Ovary (tissue), 3 donors: ENCODE results near the gene IDI2.

Experiments used
- POLR2A ChIP-seq: fragments of 450-650 bp; IDR thresholded peaks from one replicate; pipeline ENCODE4 v1.6.1; 2017; ENCODE audit warnings: antibody characterized with exemption, mild to moderate bottlenecking, moderate library complexity
- TF ChIP-seq, protein P1 (sequence below), 3 donors: fragments of 450-650 bp in 2 of 3; fragments of 200-600 bp in 1 of 3; IDR thresholded peaks; one replicate each; pipeline versions ENCODE4 v1.5.1 to v1.8.0; 2016 to 2022; ENCODE audit warnings: antibody characterized with exemption in 3 of 3, mild to moderate bottlenecking in 1 of 3
- donor health status: DM: no; HTN: no; CAD: no.

DNA sequence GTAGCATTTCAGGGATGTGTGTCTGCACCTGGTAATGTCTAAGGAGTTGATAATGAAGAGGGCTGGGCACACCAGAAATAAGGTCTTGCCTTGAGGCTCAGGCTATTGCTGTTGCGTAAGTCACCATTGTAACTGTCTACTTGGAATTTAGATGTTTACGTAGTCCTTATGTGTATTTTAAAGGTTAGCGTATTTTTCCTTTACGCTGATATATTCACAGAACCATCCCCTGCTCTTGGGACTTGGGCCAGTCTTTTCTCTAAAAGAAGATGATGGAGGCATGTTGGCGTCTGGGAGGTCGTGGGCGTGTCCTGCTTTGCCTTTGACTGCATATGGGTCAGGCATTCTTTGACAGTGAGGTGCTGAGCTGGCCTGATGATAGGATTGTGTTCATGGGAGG is 45.3 kb upstream of the IDI2 start:
- TF ChIP-seq, protein P1, sequence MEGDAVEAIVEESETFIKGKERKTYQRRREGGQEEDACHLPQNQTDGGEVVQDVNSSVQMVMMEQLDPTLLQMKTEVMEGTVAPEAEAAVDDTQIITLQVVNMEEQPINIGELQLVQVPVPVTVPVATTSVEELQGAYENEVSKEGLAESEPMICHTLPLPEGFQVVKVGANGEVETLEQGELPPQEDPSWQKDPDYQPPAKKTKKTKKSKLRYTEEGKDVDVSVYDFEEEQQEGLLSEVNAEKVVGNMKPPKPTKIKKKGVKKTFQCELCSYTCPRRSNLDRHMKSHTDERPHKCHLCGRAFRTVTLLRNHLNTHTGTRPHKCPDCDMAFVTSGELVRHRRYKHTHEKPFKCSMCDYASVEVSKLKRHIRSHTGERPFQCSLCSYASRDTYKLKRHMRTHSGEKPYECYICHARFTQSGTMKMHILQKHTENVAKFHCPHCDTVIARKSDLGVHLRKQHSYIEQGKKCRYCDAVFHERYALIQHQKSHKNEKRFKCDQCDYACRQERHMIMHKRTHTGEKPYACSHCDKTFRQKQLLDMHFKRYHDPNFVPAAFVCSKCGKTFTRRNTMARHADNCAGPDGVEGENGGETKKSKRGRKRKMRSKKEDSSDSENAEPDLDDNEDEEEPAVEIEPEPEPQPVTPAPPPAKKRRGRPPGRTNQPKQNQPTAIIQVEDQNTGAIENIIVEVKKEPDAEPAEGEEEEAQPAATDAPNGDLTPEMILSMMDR (IDR thresholded peaks at IDR 0.05): no peak
- TF ChIP-seq POLR2A: no peak
